Esophagus squamous epithelium (tissue), 4 donors: ENCODE measurements around the gene OR6J1.

Experiments used
- CTCF ChIP-seq, 6 experiments: fragments of 450-650 bp in 4 of 6; fragments of 200-600 bp in 2 of 6; sonication (generic) in 2 of 6; IDR thresholded peaks; one replicate each; pipeline ENCODE4 v1.5.1; 2016 to 2019; ENCODE audit warnings: antibody characterized with exemption in 6 of 6, mild to moderate bottlenecking in 4 of 6, moderate library complexity in 4 of 6
- POLR2A ChIP-seq, 4 donors: fragments of 450-650 bp; IDR thresholded peaks; one replicate each; pipeline ENCODE4 v1.6.1; 2017; ENCODE audit warnings: antibody characterized with exemption in 4 of 4, mild to moderate bottlenecking in 4 of 4, moderate library complexity in 3 of 4

- TF ChIP-seq CTCF (IDR thresholded peaks at IDR 0.05), result no peak
- no peak for TF ChIP-seq POLR2A (IDR thresholded peaks at IDR 0.05)
These were observed 44.1 kb downstream of the OR6J1 start for GRCh38 chr14:22600027-22600426.
